ENCODE data around the gene RIN1.

Gene RIN1

GRCh38 chr11:66340596-66341501, 4.6 kb upstream of the RIN1 start:
- no peaks in the 10 kb centered on the region for H3K27me3 ChIP-seq (replicated peaks; ENCODE audit: control insufficient read depth, insufficient read depth, low read length)
- no peak overlapping the region for H3K4me3 ChIP-seq (replicated peaks; ENCODE audit: low read depth, low read length)
- H3K36me3 ChIP-seq (ENCODE audit: control insufficient read depth, insufficient read depth, low read length) = peaks cover 36% of the 10 kb centered on the region
- DNase-seq (ENCODE audit: extremely low read depth, insufficient read length) = no peak
- TF ChIP-seq CTCF (IDR thresholded peaks at IDR 0.05; ENCODE audit: insufficient read depth, low read length, poor library complexity, severe bottlenecking) = no peak

- DNase-seq (ENCODE audit: extremely low read depth, insufficient read length) = no peak
- no peak overlapping the region for H3K4me3 ChIP-seq (replicated peaks; ENCODE audit: low read depth, low read length)
- TF ChIP-seq CTCF (IDR thresholded peaks at IDR 0.05; ENCODE audit: insufficient read depth, low read length, poor library complexity, severe bottlenecking) = no peak
- no peaks in the 10 kb centered on the region for H3K27me3 ChIP-seq (replicated peaks; ENCODE audit: control insufficient read depth, insufficient read depth, low read length)
- H3K36me3 ChIP-seq (ENCODE audit: control insufficient read depth, insufficient read depth, low read length) = peaks cover 36% of the 10 kb centered on the region
These were observed 3.7 kb upstream of the RIN1 start for GRCh38 chr11:66339686-66340483.

GRCh38 chr11:66339162-66339675, 3.0 kb upstream of the RIN1 start:
- no peak overlapping the region for H3K4me3 ChIP-seq (replicated peaks; ENCODE audit: low read depth, low read length)
- DNase-seq (ENCODE audit: extremely low read depth, insufficient read length) = no peak
- peaks cover 36% of the 10 kb centered on the region for H3K36me3 ChIP-seq (ENCODE audit: control insufficient read depth, insufficient read depth, low read length)
- no peaks in the 10 kb centered on the region for H3K27me3 ChIP-seq (replicated peaks; ENCODE audit: control insufficient read depth, insufficient read depth, low read length)
- TF ChIP-seq CTCF (IDR thresholded peaks at IDR 0.05; ENCODE audit: insufficient read depth, low read length, poor library complexity, severe bottlenecking) = no peak

GRCh38 chr11:66338276-66339161, 2.3 kb upstream of the RIN1 start:
- no peak for DNase-seq (ENCODE audit: extremely low read depth, insufficient read length)
- Histone ChIP-seq H3K27me3 (replicated peaks; ENCODE audit: control insufficient read depth, insufficient read depth, low read length) (no peaks in the 10 kb centered on the region), H3K4me3 (replicated peaks; ENCODE audit: low read depth, low read length) (no peak overlapping the region), H3K36me3 (ENCODE audit: control insufficient read depth, insufficient read depth, low read length) (peaks cover 36% of the 10 kb centered on the region)
- TF ChIP-seq CTCF (IDR thresholded peaks at IDR 0.05; ENCODE audit: insufficient read depth, low read length, poor library complexity, severe bottlenecking) = no peak
